GM12878 (cell line): ENCODE measurements around the gene MFSD6. TPM values are rescaled to one million over a fixed set of nuclear protein-coding genes. Genes with fewer than 3 reads are reported as not detected.
A peak's percentile ranks its signal among the peaks of the same experiment; 100 is the strongest.

Experiments
- BACH1 ChIP-seq: fragments of 450-650 bp; IDR thresholded peaks from 2 replicates; pipeline ENCODE4 v1.6.1; 2017; ENCODE audit warnings: mild to moderate bottlenecking, borderline replicate concordance
- BCL11A ChIP-seq: IDR thresholded peaks from 2 replicates; pipeline ENCODE4 v1.6.1; 2011; ENCODE audit warnings: low read depth, low read length
- CBFB ChIP-seq: IDR thresholded peaks from 2 replicates; pipeline ENCODE4 v1.6.1; 2016; ENCODE audit warnings: antibody characterized with exemption, low read depth
- CEBPZ ChIP-seq: fragments of 150-350 bp; IDR thresholded peaks from 2 replicates; pipeline ENCODE4 v1.6.1; 2016; ENCODE audit warnings: low read depth, low read length
- CTCF ChIP-seq, 3 experiments: IDR thresholded peaks in 2 of 3; conservative IDR thresholded peaks in 1 of 3; 2 replicates each; pipeline ENCODE4 v1.5.1; 2011; ENCODE audit warnings: low read depth in 3 of 3, low read length in 3 of 3, mild to moderate bottlenecking in 3 of 3, control low read depth in 2 of 3, moderate library complexity in 2 of 3, inconsistent platforms in 1 of 3, mixed read lengths in 1 of 3; ENCODE audit not compliant: control insufficient read depth in 2 of 3, insufficient read depth in 1 of 3; ENCODE audit errors: extremely low read depth in 1 of 3
- DPF2 ChIP-seq: fragments of 450-650 bp; IDR thresholded peaks from 2 replicates; pipeline ENCODE4 v1.6.1; 2017; ENCODE audit warnings: mild to moderate bottlenecking
- EGR1 ChIP-seq, 2 experiments: IDR thresholded peaks; 1 replicate in 1 of 2; 2 replicates in 1 of 2; pipeline ENCODE4 v1.6.1; 2011 to 2012; ENCODE audit warnings: low read depth in 2 of 2, low read length in 2 of 2, borderline replicate concordance in 1 of 2, mild to moderate bottlenecking in 1 of 2, moderate library complexity in 1 of 2
- GATAD2B ChIP-seq: fragments of 450-650 bp; conservative IDR thresholded peaks from 2 replicates; pipeline ENCODE4 v1.6.1; 2017; ENCODE audit warnings: low read depth, mild to moderate bottlenecking, moderate library complexity
- IRF4 ChIP-seq: IDR thresholded peaks from 2 replicates; pipeline ENCODE4 v1.6.1; 2011; ENCODE audit warnings: low read depth, low read length
- JUND ChIP-seq: IDR thresholded peaks from 2 replicates; pipeline ENCODE4 v1.6.1; 2012; ENCODE audit warnings: low read depth, mild to moderate bottlenecking, low read length, improper control_type of control experiment, moderate library complexity
- LARP7 ChIP-seq: fragments of 450-650 bp; IDR thresholded peaks from 2 replicates; pipeline ENCODE4 v1.6.1; 2017; ENCODE audit warnings: mild to moderate bottlenecking
- NBN ChIP-seq: fragments of 450-650 bp; IDR thresholded peaks from 2 replicates; pipeline ENCODE4 v1.6.1; 2016
- NFXL1 ChIP-seq: fragments of 450-650 bp; IDR thresholded peaks from 2 replicates; pipeline ENCODE4 v1.6.1; 2017; ENCODE audit warnings: antibody characterized with exemption, mild to moderate bottlenecking, borderline replicate concordance
- NR2F1 ChIP-seq: fragments of 450-650 bp; conservative IDR thresholded peaks from 2 replicates; pipeline ENCODE4 v1.6.1; 2017; ENCODE audit warnings: mild to moderate bottlenecking
- NRF1 ChIP-seq: conservative IDR thresholded peaks from 2 replicates; pipeline ENCODE4 v1.6.1; 2011; ENCODE audit warnings: mild to moderate bottlenecking, low read depth, low read length, improper control_type of control experiment
- PAX8 ChIP-seq: fragments of 450-650 bp; IDR thresholded peaks from 2 replicates; pipeline ENCODE4 v1.6.1; 2017; ENCODE audit warnings: mild to moderate bottlenecking, moderate library complexity
- PML ChIP-seq: IDR thresholded peaks from 2 replicates; pipeline ENCODE4 v1.6.1; 2012; ENCODE audit warnings: low read length, inconsistent platforms
- RBBP5 ChIP-seq: fragments of 200-600 bp; sonication (generic); conservative IDR thresholded peaks from 2 replicates; pipeline ENCODE4 v1.6.1; 2016
- SPI1 ChIP-seq: IDR thresholded peaks from 2 replicates; pipeline ENCODE4 v1.6.1; 2011; ENCODE audit warnings: low read depth, mild to moderate bottlenecking, low read length, moderate library complexity, borderline replicate concordance; ENCODE audit not compliant: insufficient read depth
- SUPT20H ChIP-seq: IDR thresholded peaks from 2 replicates; pipeline ENCODE4 v1.6.1; 2011; ENCODE audit warnings: low read depth, mild to moderate bottlenecking, low read length, moderate library complexity, borderline replicate concordance; ENCODE audit not compliant: control insufficient read depth
- TARDBP ChIP-seq: IDR thresholded peaks from 2 replicates; pipeline ENCODE4 v1.6.1; 2016; ENCODE audit warnings: borderline replicate concordance
- TBL1XR1 ChIP-seq: IDR thresholded peaks from 2 replicates; pipeline ENCODE4 v1.6.1; 2012; ENCODE audit warnings: low read depth, low read length, improper control_type of control experiment
- TCF12 ChIP-seq: IDR thresholded peaks from 2 replicates; pipeline ENCODE4 v1.6.1; 2011; ENCODE audit warnings: low read depth, mild to moderate bottlenecking, low read length
- WRNIP1 ChIP-seq: IDR thresholded peaks from 2 replicates; pipeline ENCODE4 v1.6.1; 2011; ENCODE audit warnings: low read depth, low read length, improper control_type of control experiment, borderline replicate concordance
- ZNF384 ChIP-seq: IDR thresholded peaks from 2 replicates; pipeline ENCODE4 v1.6.1; 2012; ENCODE audit warnings: low read depth, mild to moderate bottlenecking, low read length, improper control_type of control experiment, borderline replicate concordance
- polyA plus RNA-seq, 11 experiments: library from polyadenylated mRNA; depleted of rRNA in 4 of 11; unstranded in 6 of 11; stranded (reverse) in 5 of 11; fragments of >200 nt; fragmentation: Nextera tagmentation in 4 of 11; fragmentation: Illumina TruSeq in 1 of 11; extraction: Ambion mirVana in 4 of 11; extraction: Trizol in 1 of 11; gene quantifications; 1 replicate in 1 of 11; 2 replicates in 10 of 11; pipeline versions ENCODE4 v1.2.1 to v1.2.3, GENCODE V29; 2011 to 2016; ENCODE audit warnings: inconsistent platforms in 2 of 11, missing spikeins in 2 of 11, low read depth in 1 of 11
- total RNA-seq, 4 experiments: library from RNA; depleted of rRNA in 3 of 4; stranded (reverse); fragments of >200 nt in 3 of 4; fragmentation: Illumina TruSeq in 1 of 4; extraction: Trizol in 1 of 4; gene quantifications; 2 replicates each; pipeline versions ENCODE4 v1.2.1 to v1.2.3, GENCODE V29; 2013 to 2021

The MFSD6 gene
- total and polyA plus RNA-seq, 10 of the 15 experiments (the other 5 are each of a cell fraction or from before 2014, with no cell fraction given): 6.7 to 42.6 (median 24.2) TPM

- TF ChIP-seq CEBPZ (no peak), TCF12 (no peak), PAX8 (no peak), IRF4 (no peak), BCL11A (no peak), ZNF384 (no peak), JUND (no peak), SPI1 (no peak), CBFB (no peak), PML (no peak), BACH1 (peak; percentile 64), LARP7 (peak; percentile 77), DPF2 (peak; percentile 71; the same call in 1 of the 2 replicates), SUPT20H (no peak), NR2F1 (peak; percentile 73), EGR1 (IDR thresholded peaks at IDR 0.05; ENCODE audit: borderline replicate concordance in 1 of 2, low read depth in 2 of 2, low read length in 2 of 2) (no peak), GATAD2B (peak; percentile 86), NRF1 (no peak), NBN (no peak), NFXL1 (no peak), TBL1XR1 (no peak; the same call in 1 of the 2 replicates), CTCF (IDR thresholded peaks at IDR 0.05 in 2 of 3, conservative IDR thresholded peaks at IDR 0.05 in 1 of 3; ENCODE audit: control insufficient read depth in 2 of 3, extremely low read depth in 1 of 3, insufficient read depth in 1 of 3, low read depth in 3 of 3, low read length in 3 of 3) (0 out of 6 replicates have a peak, but pooled peaks of 1 of the 3 experiments have one; percentile 1), RBBP5 (no peak), TARDBP (no peak), WRNIP1 (no peak)
Measured at GRCh38 chr2:190407662-190408537, at the start of gene MFSD6 (continued).
